Ishikawa (cell line): ENCODE measurements around the gene PBX1.

Experiments used
- CEBPB ChIP-seq: IDR thresholded peaks from 2 replicates; pipeline ENCODE4 v1.6.1; 2012
- FOXM1 ChIP-seq: IDR thresholded peaks from 2 replicates; pipeline ENCODE4 v1.6.1; 2012; ENCODE audit warnings: low read depth, borderline replicate concordance
- MAX ChIP-seq: IDR thresholded peaks from 2 replicates; pipeline ENCODE4 v1.6.1; 2012
- NFIC ChIP-seq: IDR thresholded peaks from 2 replicates; pipeline ENCODE4 v1.6.1; 2012
- RAD21 ChIP-seq: IDR thresholded peaks from 2 replicates; pipeline ENCODE4 v1.6.1; 2012; ENCODE audit warnings: low read depth
- TAF1 ChIP-seq: IDR thresholded peaks from 2 replicates; pipeline ENCODE4 v1.6.1; 2012; ENCODE audit warnings: low read depth, mild to moderate bottlenecking
- TCF12 ChIP-seq: IDR thresholded peaks from 2 replicates; pipeline ENCODE4 v1.6.1; 2012; ENCODE audit warnings: low read depth
- USF1 ChIP-seq: IDR thresholded peaks from 2 replicates; pipeline ENCODE4 v1.6.1; 2012
- YY1 ChIP-seq: IDR thresholded peaks from 2 replicates; pipeline ENCODE4 v1.6.1; 2012; ENCODE audit warnings: low read depth

DNA sequence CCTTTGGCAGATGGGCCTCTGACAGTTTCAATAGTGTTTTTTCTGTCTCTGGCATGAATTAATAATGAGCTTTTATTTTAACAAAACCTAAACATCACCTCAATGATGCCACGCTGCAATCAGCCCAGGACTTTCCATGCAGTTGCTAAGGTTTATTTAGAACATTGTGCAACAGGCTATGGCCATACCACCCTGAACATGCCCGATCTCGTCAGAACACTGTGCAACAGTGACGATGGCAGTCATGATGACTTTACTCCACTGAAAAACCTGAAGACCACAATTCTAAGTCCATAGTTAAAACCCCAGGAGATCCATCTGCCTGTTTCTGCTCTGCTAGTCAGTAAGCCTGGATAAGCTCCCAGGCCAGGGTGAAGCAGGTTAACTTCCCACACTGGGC lies 310.0 kb downstream of the PBX1 start:
- TF ChIP-seq CEBPB (no peak), FOXM1 (no peak), RAD21 (no peak), TCF12 (no peak), USF1 (no peak), MAX (no peak), TAF1 (no peak), YY1 (no peak), NFIC (no peak)
